ENCODE results near the gene SGTA.

SGTA gene

DNA sequence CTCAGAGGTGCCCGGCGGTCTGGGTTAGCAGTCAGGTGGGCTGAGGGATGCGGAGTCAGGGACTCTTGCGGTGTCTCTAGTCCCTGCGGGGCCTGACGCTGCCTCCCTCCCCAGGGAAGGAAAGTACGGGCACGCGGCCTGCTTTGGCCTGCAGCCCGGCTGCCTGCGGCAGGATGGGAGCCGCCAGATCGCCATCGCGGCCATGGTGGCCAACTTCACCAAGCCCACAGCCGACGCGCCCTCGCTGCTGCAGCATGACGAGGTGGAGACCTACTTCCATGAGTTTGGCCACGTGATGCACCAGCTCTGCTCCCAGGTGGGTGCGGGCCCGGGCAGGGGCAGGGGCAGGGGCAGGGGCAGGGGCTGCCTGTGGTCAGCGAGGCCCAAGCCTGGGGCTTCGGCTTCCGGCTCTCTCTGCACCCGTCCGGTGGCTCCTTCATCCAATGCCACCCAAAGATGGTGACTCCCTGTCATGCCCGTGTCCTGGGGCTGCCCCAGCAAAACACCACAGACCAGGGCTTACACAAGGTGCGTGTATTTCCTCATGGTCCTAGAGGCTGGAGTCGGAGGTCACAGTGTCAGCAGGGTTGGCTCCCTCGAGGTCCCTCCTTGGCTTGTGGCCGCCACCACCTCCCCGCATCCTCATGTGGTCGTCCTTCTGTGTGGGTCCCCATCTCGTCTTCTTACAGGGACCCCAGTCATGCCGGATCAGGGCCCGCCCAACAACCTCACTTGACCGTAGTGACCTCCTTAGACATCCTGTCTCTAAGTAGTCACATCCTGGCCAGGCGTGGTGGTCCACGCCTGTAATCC lies 25.3 kb upstream of the SGTA start:
- no peak overlapping the region for H3K27ac ChIP-seq (ENCODE audit: low read depth, low read length)
- H3K4me1 ChIP-seq (ENCODE audit: control insufficient read depth, insufficient read depth, low read length), result no peaks in the 10 kb centered on the region
- no peak overlapping the region for H3K4me3 ChIP-seq (ENCODE audit: low read depth, low read length)
- H3K9me3 ChIP-seq (ENCODE audit: control insufficient read depth, insufficient read depth, low read length), result no peaks in the 10 kb centered on the region
- peaks cover 97% of the 10 kb centered on the region for H3K36me3 ChIP-seq (ENCODE audit: control insufficient read depth, insufficient read depth, low read length)
- no peaks in the 10 kb centered on the region for H3K27me3 ChIP-seq (ENCODE audit: control insufficient read depth, insufficient read depth, low read length)
- H3K9ac ChIP-seq (ENCODE audit: low read depth, low read length), result no peak overlapping the region

- Histone ChIP-seq H3K4me1 (ENCODE audit: control insufficient read depth, insufficient read depth, low read length) (no peaks in the 10 kb centered on the region), H3K9ac (ENCODE audit: low read depth, low read length) (no peak overlapping the region), H3K27me3 (ENCODE audit: control insufficient read depth, insufficient read depth, low read length) (no peaks in the 10 kb centered on the region), H3K4me3 (ENCODE audit: low read depth, low read length) (no peak overlapping the region), H3K36me3 (ENCODE audit: control insufficient read depth, insufficient read depth, low read length) (peaks cover 97% of the 10 kb centered on the region), H3K27ac (ENCODE audit: low read depth, low read length) (no peak overlapping the region), H3K9me3 (ENCODE audit: control insufficient read depth, insufficient read depth, low read length) (no peaks in the 10 kb centered on the region)
Observed at GRCh38 chr19:2807379-2808128, 24.5 kb upstream of the SGTA start.

DNA sequence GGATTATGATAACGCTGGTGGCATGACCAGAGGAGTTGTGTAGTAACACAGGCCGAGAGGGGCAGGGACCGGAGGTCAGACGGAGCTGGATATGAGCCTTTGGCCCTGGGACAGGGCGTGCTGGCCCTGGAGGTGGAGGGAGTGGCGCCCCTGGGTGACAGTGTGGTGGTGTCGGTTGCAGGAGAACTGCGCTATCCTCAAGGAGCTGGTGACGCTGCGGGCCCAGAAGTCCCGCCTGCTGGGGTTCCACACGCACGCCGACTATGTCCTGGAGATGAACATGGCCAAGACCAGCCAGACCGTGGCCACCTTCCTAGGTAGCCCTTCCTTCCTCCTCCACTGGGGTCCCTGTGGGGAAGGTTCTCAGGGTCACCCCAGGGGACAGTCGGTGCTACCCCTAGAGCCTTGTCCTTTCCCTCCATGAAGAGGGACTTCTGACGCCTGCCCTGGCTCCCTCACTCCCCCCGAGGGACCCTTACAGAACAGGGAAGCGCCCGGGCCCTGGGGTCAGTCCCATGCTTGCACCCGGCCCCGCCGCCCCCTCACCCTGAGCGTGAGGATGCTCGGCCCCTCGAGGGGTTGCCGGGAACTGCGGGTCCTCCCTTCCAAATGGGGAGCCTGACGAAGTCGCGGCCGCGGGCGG lies 23.8 kb upstream of the SGTA start:
- Histone ChIP-seq H3K9me3 (ENCODE audit: control insufficient read depth, insufficient read depth, low read length) (no peaks in the 10 kb centered on the region), H3K4me3 (ENCODE audit: low read depth, low read length) (no peak overlapping the region), H3K9ac (ENCODE audit: low read depth, low read length) (no peak overlapping the region), H3K4me1 (ENCODE audit: control insufficient read depth, insufficient read depth, low read length) (no peaks in the 10 kb centered on the region), H3K27me3 (ENCODE audit: control insufficient read depth, insufficient read depth, low read length) (no peaks in the 10 kb centered on the region), H3K36me3 (ENCODE audit: control insufficient read depth, insufficient read depth, low read length) (peaks cover 95% of the 10 kb centered on the region), H3K27ac (ENCODE audit: low read depth, low read length) (no peak overlapping the region)

DNA sequence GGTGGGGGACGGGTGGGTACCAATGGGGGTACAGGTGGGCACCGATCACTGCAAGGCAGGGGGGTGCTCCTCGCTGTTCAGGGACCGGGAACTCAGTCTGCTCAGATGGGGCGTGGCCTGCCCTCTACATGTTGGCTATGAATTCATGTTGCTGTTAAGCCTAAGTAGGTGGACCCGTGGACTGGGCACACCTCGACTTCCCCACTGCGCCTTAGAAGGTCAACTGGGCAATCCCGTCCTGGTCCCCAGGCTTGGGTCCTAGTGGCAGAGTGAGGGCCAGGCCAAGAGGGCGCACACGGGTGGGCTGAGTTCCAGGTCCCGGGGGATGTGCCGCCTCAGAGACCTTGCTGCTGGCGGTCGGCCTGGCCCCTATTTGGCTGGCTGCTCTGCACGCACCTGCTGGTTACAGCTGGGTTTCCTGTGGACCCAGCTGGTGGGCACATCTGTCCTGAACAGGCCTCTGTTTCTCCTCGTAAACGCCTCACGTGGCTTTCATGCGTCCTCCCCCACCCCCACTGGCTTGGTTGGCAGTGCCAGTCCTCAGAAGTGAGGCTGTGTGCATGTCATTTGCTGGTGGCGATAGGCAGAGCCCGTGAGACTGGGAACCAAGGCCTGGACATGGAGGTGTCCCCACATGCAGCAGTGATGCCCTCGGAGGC lies 23.0 kb upstream of the SGTA start:
- H3K4me1 ChIP-seq (ENCODE audit: control insufficient read depth, insufficient read depth, low read length), result no peaks in the 10 kb centered on the region
- no peaks in the 10 kb centered on the region for H3K9me3 ChIP-seq (ENCODE audit: control insufficient read depth, insufficient read depth, low read length)
- H3K36me3 ChIP-seq (ENCODE audit: control insufficient read depth, insufficient read depth, low read length), result peaks cover 95% of the 10 kb centered on the region
- no peak overlapping the region for H3K27ac ChIP-seq (ENCODE audit: low read depth, low read length)
- H3K9ac ChIP-seq (ENCODE audit: low read depth, low read length), result no peak overlapping the region
- no peaks in the 10 kb centered on the region for H3K27me3 ChIP-seq (ENCODE audit: control insufficient read depth, insufficient read depth, low read length)
- H3K4me3 ChIP-seq (ENCODE audit: low read depth, low read length), result no peak overlapping the region

- Histone ChIP-seq H3K36me3 (ENCODE audit: control insufficient read depth, insufficient read depth, low read length) (peaks cover 95% of the 10 kb centered on the region), H3K9ac (ENCODE audit: low read depth, low read length) (no peak overlapping the region), H3K4me1 (ENCODE audit: control insufficient read depth, insufficient read depth, low read length) (no peaks in the 10 kb centered on the region), H3K27ac (ENCODE audit: low read depth, low read length) (no peak overlapping the region), H3K4me3 (ENCODE audit: low read depth, low read length) (no peak overlapping the region), H3K9me3 (ENCODE audit: control insufficient read depth, insufficient read depth, low read length) (no peaks in the 10 kb centered on the region), H3K27me3 (ENCODE audit: control insufficient read depth, insufficient read depth, low read length) (no peaks in the 10 kb centered on the region)
Observed at GRCh38 chr19:2805261-2805900, 22.3 kb upstream of the SGTA start.

DNA sequence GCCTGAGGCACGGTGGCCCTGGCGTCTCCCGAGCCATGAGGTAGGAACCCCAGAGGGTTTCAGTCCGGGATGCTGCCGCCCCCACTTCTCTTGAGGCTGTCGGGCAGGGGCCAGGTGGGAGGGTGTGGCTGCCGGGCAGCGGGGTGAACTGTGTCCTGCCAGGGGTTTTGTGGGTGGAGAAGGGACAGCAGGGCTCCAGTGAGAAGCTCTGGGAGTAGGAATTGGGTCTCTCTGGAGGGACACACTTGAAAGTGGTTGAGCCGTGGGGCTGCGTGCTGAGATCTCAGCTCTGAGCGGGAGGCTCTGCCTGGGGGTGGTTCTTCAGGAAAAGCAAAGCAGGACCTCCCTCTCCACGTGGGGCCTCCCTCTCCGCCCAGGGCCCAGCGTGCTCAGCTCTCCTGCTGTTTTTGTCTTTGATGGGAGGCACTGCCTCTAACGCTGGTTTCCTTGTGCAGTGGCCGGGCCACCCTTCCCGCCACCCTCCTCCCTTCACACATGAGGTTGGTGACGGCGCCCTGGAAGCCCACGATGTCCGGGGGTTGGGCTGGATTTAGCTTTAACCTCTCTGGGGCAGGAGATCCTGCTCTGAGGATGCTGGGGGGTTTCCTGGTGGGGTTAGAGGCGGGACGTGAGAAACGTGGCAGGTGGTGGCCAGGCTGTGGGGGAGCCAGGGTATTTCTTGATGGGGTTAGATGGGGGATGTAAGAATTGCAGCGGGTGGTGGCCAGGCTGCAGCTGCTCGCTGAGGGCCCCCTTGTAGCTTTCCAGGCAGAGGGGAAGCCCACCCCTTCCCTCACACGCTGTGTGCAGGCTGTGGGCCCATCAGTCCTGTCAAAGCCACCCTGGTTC lies 21.3 kb upstream of the SGTA start:
- Histone ChIP-seq H3K9ac (ENCODE audit: low read depth, low read length) (no peak overlapping the region), H3K27ac (ENCODE audit: low read depth, low read length) (no peak overlapping the region), H3K36me3 (ENCODE audit: control insufficient read depth, insufficient read depth, low read length) (peaks cover 93% of the 10 kb centered on the region), H3K4me3 (ENCODE audit: low read depth, low read length) (no peak overlapping the region), H3K4me1 (ENCODE audit: control insufficient read depth, insufficient read depth, low read length) (no peaks in the 10 kb centered on the region), H3K9me3 (ENCODE audit: control insufficient read depth, insufficient read depth, low read length) (no peaks in the 10 kb centered on the region), H3K27me3 (ENCODE audit: control insufficient read depth, insufficient read depth, low read length) (no peaks in the 10 kb centered on the region)

DNA sequence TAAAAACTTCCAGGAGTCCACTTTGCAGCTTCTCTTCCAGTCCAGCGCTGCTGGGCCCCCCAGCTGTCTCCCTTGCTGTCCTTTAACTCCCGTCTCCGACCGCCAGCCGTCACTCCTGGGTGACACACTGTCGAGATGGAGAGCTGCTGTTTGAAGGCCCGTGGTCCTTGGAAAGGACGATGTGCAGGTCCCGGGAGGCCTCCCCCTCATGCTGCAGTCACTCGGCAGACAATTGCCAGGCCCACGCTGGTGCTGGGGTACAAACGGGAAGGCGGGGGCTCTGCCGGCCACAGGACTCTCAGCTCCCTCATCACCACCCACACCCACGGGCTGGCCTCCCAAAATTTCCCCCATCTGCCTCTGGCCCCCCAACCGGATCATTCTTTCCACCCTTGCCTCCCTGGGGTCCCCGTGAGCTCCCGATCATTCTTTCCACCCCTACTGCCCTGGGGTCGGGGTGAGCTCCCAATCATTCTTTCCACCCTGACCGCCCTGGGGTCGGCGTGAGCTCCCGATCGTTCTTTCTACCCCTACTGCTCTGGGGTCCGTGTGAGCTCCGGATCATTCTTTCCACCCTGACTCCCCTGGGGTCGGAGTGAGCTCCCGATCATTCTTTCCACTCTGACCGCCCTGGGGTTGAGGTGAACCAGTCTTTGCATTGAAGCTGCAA lies 20.5 kb upstream of the SGTA start:
- H3K4me3 ChIP-seq (ENCODE audit: low read depth, low read length), result no peak overlapping the region
- H3K9ac ChIP-seq (ENCODE audit: low read depth, low read length), result no peak overlapping the region

DNA sequence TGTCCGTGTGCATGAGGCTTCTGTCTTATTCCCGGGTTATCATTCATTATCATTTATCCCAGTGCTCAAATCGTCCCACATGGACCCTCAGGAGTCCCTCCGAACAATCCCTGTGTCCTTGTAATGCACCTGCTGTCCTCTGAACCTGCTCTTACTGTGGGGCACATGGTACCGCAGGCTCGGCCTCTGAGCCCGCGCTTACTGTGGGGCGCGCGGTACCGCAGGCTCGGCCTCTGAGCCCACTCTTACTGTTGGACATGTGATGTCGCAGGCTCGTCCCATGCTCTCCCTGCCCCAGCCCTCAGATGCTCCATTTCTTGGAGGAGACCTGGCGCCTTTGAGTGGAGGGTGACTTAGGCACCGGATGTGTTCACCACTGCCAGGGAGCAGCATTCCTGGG lies 19.8 kb upstream of the SGTA start:
- peaks cover 93% of the 10 kb centered on the region for H3K36me3 ChIP-seq (ENCODE audit: control insufficient read depth, insufficient read depth, low read length)
- H3K27me3 ChIP-seq (ENCODE audit: control insufficient read depth, insufficient read depth, low read length), result no peaks in the 10 kb centered on the region
- no peak overlapping the region for H3K27ac ChIP-seq (ENCODE audit: low read depth, low read length)
- H3K4me1 ChIP-seq (ENCODE audit: control insufficient read depth, insufficient read depth, low read length), result no peaks in the 10 kb centered on the region
- no peak overlapping the region for H3K9ac ChIP-seq (ENCODE audit: low read depth, low read length)
- no peaks in the 10 kb centered on the region for H3K9me3 ChIP-seq (ENCODE audit: control insufficient read depth, insufficient read depth, low read length)
- H3K4me3 ChIP-seq (ENCODE audit: low read depth, low read length), result no peak overlapping the region

More for the DNA sequence above, 20.5 kb upstream of the SGTA start:
- Histone ChIP-seq H3K27me3 (ENCODE audit: control insufficient read depth, insufficient read depth, low read length) (no peaks in the 10 kb centered on the region), H3K9me3 (ENCODE audit: control insufficient read depth, insufficient read depth, low read length) (no peaks in the 10 kb centered on the region), H3K36me3 (ENCODE audit: control insufficient read depth, insufficient read depth, low read length) (peaks cover 93% of the 10 kb centered on the region), H3K27ac (ENCODE audit: low read depth, low read length) (no peak overlapping the region), H3K4me1 (ENCODE audit: control insufficient read depth, insufficient read depth, low read length) (no peaks in the 10 kb centered on the region)

- H3K9ac ChIP-seq (ENCODE audit: low read depth, low read length), result no peak overlapping the region
- H3K36me3 ChIP-seq (ENCODE audit: control insufficient read depth, insufficient read depth, low read length), result peaks cover 95% of the 10 kb centered on the region
- H3K9me3 ChIP-seq (ENCODE audit: control insufficient read depth, insufficient read depth, low read length), result no peaks in the 10 kb centered on the region
- H3K27ac ChIP-seq (ENCODE audit: low read depth, low read length), result no peak overlapping the region
- H3K4me3 ChIP-seq (ENCODE audit: low read depth, low read length), result no peak overlapping the region
- no peaks in the 10 kb centered on the region for H3K4me1 ChIP-seq (ENCODE audit: control insufficient read depth, insufficient read depth, low read length)
- H3K27me3 ChIP-seq (ENCODE audit: control insufficient read depth, insufficient read depth, low read length), result no peaks in the 10 kb centered on the region
Observed at GRCh38 chr19:2800506-2800905, 17.4 kb upstream of the SGTA start.

Data from HUES48 (cell line).